Measurements from ENCODE around the gene PRDX3.
A peak's percentile ranks its signal among the peaks of the same experiment; 100 is the strongest.
"Not testable (repeated sequence)": the region's sequence is repeated elsewhere in the genome, so short reads cannot be mapped to it uniquely, and the experiment has no call there.

PRDX3 gene

DNA sequence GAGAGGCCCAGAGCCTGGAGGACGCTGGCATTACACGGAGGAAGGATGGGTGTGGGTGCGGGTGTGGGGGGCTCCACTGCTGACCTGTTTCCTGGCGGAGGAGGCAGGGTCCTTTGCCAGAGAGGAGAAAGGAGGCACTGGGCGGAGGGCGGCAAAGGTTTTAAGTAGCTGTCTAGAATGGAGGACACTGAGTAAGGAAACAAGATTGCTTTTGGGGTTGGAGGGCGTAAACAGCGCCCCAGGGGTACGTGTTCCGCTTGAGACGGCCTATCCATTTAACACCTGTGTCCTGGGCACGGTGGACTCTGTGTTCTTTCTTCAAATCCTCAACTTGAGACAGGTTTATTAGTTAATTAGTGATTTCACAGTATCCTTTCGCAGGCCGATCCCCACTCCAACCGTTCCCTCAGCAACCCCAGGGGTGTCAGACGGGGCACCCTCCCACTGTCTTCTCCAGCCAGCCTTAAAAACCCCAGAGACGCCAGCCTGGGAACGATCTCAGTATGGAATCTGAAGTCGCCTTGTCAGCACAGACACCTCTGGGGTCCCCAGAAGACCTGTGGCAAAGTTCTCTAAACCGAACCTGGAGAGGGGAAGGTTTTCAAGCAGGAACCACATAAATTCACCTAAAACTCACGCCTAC lies 37.9 kb downstream of the PRDX3 start:
- H3K4me3 ChIP-seq (ENCODE audit: low read depth, low read length): no peak overlapping the region
- DNase-seq (ENCODE audit: low read depth): no peak
- TF ChIP-seq MAX (IDR thresholded peaks at IDR 0.05; ENCODE audit: low read depth, low read length) (no peak), POLR2A (IDR thresholded peaks at IDR 0.05; ENCODE audit: extremely low read depth, insufficient read length) (no peak), CTCF (IDR thresholded peaks at IDR 0.05; ENCODE audit: low read depth, low read length) (no peak), MYC (IDR thresholded peaks at IDR 0.05; ENCODE audit: low read depth, low read length) (no peak)

DNA sequence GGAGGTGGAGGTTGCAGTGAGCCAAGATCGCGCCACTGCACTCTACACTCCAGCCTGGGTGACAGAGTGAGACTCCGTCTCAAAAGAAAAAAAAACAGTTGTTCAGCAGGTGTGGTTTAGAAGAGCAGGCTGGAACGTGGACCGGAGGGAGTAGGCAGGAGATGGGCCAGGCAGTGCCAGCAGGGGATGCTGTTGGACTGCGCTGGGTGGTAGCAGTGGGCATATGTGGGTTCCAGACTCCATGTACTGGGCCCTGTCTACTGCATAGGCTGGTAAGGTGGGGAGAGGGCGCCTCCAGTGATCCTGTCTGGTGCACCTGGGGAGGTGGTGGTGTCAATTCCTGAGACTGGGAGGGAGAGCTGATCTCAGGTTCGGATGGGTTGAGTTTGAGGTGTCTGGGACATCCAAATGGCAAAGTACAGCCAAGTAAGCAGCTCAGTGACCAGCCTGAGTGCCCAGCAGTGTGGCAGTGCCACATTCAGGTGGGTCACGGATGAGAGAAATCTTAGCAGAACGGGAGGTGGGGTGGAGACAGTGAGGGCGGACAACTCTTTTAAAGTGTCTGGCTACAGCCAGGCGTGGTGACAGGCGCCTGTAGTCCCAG lies 39.0 kb downstream of the PRDX3 start:
- DNase-seq (ENCODE audit: low read depth): peak; percentile 79
- no peak overlapping the region for H3K4me3 ChIP-seq (ENCODE audit: low read depth, low read length)
- TF ChIP-seq MYC (IDR thresholded peaks at IDR 0.05; ENCODE audit: low read depth, low read length) (no peak; the same call in 1 of the 2 replicates), CTCF (IDR thresholded peaks at IDR 0.05; ENCODE audit: low read depth, low read length) (peak; percentile 92)

DNA sequence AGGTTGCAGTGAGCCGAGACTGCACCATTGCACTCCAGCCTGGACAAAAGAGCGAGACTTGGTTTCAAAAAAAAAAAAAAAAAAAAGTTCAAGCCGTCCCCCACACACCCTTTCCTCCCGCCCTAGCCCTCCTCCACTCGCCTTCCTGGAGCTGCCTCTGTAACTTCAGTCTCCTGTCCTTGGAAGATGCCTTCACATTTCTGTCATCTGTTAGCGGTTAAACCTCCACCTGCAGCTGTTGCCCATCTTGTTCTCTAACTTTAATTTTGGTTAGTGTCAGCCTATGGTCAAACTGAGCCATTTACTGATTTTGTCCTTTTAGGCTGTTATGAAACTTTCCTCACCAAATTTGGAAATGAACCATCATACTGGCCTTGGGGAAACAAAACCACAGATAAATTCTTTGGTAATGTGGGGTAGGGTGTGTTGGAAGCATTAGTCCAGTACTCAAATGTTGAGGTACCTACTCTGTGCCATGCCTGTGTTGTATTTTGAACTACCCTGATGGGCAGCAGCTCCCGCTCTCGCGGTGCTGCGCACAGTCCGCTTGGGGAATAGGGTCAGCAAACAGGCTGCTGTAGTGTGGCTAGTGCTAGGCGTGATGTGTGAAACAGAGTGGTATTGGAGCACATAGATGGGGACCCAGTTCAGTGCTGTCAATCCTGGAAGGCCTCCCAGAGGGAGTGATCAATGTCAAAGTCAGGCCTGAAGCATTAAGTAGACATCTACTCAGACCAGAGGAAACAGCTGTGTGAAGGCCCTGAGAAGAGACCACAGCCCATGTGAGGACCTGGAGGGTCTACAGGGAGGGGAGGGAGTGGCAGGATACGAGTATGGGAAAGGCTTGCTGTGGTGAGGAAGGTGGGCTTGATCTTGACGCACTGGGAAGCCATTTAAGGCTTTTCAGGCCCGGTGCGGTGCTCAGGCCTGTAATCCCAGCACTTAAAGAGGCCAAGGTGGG lies 40.0 kb downstream of the PRDX3 start:
- no peak overlapping the region for H3K4me3 ChIP-seq (ENCODE audit: low read depth, low read length)
- TF ChIP-seq CTCF (IDR thresholded peaks at IDR 0.05; ENCODE audit: low read depth, low read length): no peak
- no peak for TF ChIP-seq MAX (IDR thresholded peaks at IDR 0.05; ENCODE audit: low read depth, low read length)
- no peak for TF ChIP-seq MYC (IDR thresholded peaks at IDR 0.05; ENCODE audit: low read depth, low read length)
- TF ChIP-seq POLR2A (IDR thresholded peaks at IDR 0.05; ENCODE audit: extremely low read depth, insufficient read length): peak; percentile 20
- DNase-seq (ENCODE audit: low read depth): peak; percentile 86

- not testable (repeated sequence) for DNase-seq (ENCODE audit: low read depth); H3K4me3 ChIP-seq (ENCODE audit: low read depth, low read length)
Observed at GRCh38 chr10:119137878-119138277, 40.7 kb downstream of the PRDX3 start.

- peak; percentile 43 for DNase-seq (ENCODE audit: low read depth)
- no peak overlapping the region for H3K4me3 ChIP-seq (ENCODE audit: low read depth, low read length)
- TF ChIP-seq MYC (IDR thresholded peaks at IDR 0.05; ENCODE audit: low read depth, low read length) (no peak), CTCF (IDR thresholded peaks at IDR 0.05; ENCODE audit: low read depth, low read length) (no peak), POLR2A (IDR thresholded peaks at IDR 0.05; ENCODE audit: extremely low read depth, insufficient read length) (no peak), MAX (IDR thresholded peaks at IDR 0.05; ENCODE audit: low read depth, low read length) (no peak)
Observed at GRCh38 chr10:119136084-119136483, 42.5 kb downstream of the PRDX3 start.

DNA sequence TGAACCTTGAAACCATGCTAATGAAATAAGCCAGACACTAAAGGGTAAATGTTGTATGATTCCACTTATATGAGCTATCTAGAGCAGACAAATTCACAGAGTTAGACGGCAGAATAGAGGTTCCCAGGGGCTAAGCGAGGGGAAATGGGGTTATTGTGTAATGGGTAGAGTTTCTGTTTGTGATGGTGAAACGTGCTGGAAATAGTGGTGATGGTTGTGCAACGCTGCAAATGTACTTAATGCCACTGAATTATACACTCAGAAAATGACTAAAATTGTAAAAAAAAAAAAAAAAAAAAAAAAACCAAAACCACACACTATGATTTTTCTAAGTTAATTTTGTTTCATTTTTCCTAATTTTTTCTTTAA lies 43.1 kb downstream of the PRDX3 start:
- peak overlapping the region; percentile 3 for H3K4me3 ChIP-seq (ENCODE audit: low read depth, low read length)
- no peak for TF ChIP-seq POLR2A (IDR thresholded peaks at IDR 0.05; ENCODE audit: extremely low read depth, insufficient read length)
- TF ChIP-seq MYC (IDR thresholded peaks at IDR 0.05; ENCODE audit: low read depth, low read length): peak; percentile 67; the same call in 1 of the 2 replicates
- peak; percentile 98 for DNase-seq (ENCODE audit: low read depth)
